Stimulated activated CD4-positive, alpha-beta T cell treated with anti-CD3 and anti-CD28 coated beads, Interleukin-15, amount 100 ng/mL, for 48 hours (primary cell): Measurements from ENCODE around the gene TPO.
"Not testable (repeated sequence)": the region's sequence is repeated elsewhere in the genome, so short reads cannot be mapped to it uniquely, and the experiment has no call there.

ENCODE experiments used
- DNase-seq, 2 donors: peaks; one replicate each; pipeline ENCODE4 v3.0.0-alpha.2; 2020; ENCODE audit warnings: low read depth in 2 of 2

Gene TPO

DNA sequence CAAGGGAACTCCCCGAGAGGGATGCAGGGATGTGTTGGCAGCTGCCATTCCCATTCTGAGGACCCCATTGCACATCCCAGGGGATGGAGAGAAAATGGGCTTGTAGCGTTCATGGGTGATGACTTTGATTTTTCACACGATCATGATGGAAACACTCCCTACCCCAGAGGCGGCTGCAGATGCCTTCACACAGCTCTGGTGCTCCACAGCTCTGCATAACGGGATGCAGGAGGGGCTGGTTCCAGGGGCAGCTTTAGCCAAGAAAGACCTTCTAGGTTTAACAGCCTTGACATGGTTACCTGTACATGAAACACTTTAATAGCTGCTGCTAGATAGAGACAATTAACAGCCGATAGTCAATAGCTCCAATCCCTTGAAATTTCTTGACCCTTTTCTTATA lies 88.7 kb downstream of the TPO start:
- no peak for DNase-seq

GRCh38 chr2:1502891-1503304 lies 89.6 kb downstream of the TPO start:
- DNase-seq, result no peak

DNA sequence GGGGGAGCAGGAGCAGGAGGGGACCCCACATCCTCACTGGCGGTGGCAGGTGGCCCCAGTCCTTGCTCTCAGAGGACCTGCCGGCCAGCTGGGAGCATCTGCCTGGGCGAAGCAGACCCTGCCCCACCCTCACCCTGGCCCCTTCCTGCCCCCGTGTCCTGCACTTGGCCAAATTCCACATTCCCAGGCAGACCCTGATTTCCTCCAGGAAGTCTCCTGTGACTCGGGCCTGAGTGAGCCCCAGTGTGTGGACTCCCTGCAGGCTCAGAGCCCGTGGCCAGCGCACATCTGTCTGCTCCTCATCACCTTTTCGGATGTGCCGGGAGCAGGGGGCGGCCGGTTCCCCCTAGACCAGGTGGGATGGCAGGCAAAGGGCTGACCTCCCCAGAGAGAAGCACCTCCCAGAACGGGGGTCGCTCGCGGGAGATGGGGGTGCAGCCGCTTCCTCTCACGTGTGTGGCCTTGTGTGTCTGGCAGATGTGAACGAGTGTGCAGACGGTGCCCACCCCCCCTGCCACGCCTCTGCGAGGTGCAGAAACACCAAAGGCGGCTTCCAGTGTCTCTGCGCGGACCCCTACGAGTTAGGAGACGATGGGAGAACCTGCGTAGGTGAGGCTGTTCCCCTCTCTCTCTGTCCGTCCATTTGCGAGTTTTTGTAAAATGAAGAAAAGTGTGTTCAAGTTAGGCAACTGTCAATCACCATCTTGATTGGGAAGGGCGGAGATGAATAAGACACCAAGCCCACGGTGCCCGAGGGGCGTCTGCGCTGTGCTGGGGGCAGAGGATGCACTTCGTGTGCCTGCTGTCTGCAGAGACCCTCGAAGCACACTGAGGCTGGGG lies 90.4 kb downstream of the TPO start:
- DNase-seq, result no peak

DNA sequence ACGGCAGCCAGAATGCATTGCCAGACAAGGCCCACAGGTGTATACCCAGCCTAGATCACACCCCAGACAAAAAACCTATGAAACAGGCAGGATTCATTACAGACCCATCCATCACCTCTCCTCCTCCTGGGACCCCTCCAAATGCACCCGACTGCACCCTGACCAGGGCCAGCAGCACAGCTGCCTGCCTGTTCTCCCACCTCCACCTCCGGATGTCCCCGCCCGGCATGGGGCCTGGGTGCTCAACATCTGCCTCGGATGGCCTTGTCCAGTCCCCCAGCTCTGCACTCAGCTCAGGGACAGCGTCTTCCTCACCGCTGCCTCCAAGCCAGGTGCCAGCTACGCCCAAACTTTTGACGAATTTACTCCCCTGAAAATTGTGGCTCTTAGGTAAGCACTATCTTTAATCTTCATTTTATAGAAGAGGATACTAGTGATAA lies 91.1 kb downstream of the TPO start:
- DNase-seq, result no peak

GRCh38 chr2:1505031-1505441 lies 91.8 kb downstream of the TPO start:
- DNase-seq, result no peak

- DNase-seq, result no peak
These were observed 96.2 kb downstream of the TPO start for GRCh38 chr2:1509271-1510065.

DNA sequence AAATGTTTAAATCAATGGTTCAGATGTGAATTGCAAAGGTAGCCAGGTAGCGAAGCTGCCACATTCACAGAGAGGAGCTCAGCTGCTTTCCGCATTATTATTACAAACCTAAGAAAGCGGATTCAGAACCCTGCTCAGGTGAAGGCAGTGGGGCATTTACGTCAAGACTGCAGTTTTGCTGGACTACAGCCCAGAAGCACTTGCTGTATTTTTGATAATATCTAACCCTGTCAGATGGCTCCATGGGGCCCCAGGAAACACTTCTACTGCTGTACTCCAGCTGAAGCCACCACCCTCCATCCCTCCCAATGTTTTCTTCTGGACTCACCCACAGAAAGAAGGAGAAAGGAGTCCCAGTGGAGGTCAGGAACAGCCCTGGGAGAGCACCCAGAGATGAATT lies 96.9 kb downstream of the TPO start:
- no peak for DNase-seq

DNA sequence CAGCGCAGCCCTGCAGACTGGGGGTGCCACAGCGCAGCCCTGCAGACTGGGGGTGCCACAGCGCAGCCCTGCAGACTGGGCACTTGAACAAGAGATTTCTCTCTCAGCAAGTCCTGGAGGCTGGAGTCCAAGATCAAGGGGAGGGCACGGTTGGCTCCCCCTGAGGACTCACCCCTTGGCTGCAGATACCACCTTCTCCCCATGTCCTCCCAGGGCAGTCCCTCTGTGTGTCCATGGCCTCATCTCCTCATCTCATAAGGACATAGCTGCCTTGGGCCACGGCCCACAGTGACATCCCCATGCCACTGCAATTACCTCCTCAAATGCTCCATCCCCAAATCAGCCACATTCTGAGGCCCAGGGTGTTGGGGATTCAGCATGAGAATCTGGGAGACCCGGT lies 98.2 kb downstream of the TPO start:
- DNase-seq, result no peak

GRCh38 chr2:1512321-1513289 lies 99.3 kb downstream of the TPO start:
- DNase-seq, result no peak

DNA sequence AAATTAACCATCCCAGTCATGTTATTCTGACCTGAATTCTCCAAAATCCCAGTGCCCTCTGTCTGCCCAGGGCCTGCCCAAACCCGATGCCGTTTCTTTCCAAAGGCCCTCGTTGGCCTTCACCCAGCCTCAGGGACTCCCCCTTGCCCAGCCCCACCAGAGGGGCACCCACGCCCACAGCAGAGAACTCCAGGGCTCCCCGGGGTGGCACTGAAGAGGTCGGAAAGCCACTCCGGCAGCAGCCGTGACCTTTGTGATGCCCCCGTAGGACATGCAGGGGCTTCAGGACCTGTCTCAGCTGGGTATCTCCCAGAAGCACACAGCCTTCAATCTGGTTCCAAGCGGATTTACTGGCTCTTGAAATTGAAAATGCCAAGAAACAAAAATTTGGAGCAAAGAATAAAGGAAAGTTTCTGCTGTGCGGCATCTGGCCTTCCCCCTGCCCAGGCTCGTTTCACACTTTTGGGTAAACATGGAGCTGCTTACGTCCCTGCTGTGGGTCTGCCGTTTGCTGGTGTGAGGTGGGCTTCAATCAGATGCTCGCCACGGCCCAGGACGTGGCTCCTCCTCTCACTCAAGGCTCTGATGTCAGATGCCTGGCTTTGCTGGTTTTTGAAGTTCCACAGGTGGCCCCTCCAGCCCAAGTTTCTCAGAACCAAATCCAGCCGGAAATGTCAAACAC lies 101.3 kb downstream of the TPO start:
- DNase-seq, result no peak

GRCh38 chr2:1515073-1515430 lies 101.8 kb downstream of the TPO start:
- no peak for DNase-seq

DNA sequence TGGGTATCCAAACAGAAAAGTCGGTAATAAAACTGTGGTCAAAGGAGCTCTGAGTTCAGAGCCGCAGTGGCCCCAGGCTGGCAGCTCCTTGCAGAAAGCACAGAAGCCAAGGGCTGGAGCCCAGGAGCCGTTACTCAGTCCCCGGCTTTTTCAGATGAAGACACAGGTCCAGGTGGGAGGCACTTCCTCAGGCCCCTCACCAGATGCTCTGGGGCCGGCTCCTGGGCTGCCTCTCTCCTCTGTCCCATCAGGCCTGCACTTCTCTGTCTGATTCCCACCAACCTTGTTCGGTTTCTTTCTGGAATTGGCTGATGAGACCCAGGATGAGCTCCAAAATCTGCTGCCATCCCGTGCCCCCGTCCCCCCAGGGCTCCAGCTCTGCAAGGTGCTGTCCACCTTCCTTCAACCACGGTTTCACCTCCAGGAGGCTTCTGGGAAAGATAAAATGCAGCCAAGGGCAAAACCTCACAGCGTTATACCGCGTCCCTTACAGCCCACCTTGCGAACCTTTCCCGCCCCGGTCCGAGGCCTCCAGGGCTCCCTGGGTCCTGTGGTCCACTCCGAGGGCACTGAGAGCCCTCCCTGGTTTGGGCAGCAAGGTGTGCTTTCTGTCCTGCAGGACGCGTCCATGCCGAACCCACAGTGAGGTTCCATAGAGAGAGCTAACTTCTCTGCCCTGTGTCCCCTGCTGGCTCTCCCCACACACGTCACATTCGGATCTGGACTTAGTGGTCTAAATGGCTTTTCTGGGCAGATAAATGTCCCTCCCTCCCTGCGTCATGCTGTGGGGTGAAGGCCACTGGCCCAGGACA lies 102.9 kb downstream of the TPO start:
- no peak for DNase-seq

GRCh38 chr2:1516798-1517060 lies 103.5 kb downstream of the TPO start:
- DNase-seq, result no peak

GRCh38 chr2:1517291-1517690 lies 104.0 kb downstream of the TPO start:
- DNase-seq, result not testable (repeated sequence)

- DNase-seq, result no peak
These were observed 104.5 kb downstream of the TPO start for GRCh38 chr2:1517786-1518185.

DNA sequence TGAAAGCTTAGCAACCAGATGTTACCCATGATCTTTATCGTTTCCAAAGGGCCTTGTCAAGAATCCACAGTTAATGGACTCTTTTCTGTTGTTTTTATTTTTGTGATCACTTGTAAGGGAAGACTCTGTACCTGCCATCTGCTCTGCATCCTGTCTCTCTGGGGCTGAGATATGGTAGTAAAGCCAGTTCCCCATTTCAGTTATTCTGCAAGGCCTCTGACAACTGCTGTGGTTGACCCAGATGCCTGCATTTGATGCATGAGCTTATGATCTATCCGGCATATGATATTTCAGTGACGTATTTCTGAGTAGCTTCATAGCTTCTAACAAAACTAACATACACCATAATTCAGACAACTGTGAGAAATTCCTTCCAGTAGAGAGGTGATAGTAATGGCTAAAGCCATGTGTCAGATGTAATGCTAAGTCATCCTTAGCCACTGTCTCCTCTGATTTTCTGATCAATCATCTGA lies 105.1 kb downstream of the TPO start:
- DNase-seq, result no peak

GRCh38 chr2:1518867-1519530 lies 105.7 kb downstream of the TPO start:
- DNase-seq, result no peak

DNA sequence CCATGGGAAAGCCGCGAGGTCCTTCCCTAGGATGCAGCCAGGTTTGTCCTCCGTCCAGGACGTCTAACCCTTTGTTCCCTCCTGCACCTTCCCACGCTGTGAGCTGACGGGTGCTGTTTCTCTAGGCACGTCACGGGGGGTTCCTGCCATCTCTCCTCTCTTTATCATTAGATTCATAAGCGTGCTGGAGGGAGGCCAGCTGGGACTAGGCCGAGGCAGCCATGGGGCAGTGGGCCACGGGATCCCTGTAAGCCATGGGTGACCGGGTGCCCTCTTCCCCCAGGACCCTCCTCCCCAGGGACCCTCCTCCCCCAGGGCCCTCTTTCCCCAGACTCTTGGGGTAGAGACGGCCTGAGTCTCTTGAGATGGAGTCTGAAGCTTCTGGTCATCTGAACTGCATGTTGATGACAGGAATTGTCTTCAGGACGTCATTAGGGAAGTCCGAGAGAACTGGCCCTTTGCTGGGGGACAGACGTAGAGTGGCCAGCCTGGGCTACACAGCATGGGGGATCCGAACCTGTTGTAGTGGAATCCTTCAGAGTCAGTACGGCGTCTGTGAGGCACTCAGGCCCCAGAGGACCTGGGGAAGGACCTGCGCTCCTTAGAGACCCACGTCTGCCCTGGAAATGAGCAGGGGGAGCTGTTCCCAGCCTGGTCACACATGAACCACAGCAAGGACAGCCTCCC lies 108.1 kb downstream of the TPO start:
- no peak for DNase-seq
